OCI-LY1 (cell line): ENCODE measurements around the gene NT5C2.

Source experiments
- H2AFZ ChIP-seq: fragments of 200-600 bp; sonication (generic), shearing (Covaris generic); 2 replicates; pipeline ENCODE4 v1.6.0; 2014; ENCODE audit warnings: antibody characterized with exemption, mild to moderate bottlenecking, low read length
- H3F3A ChIP-seq: fragments of 200-600 bp; sonication (generic), shearing (Covaris generic); 2 replicates; pipeline ENCODE4 v1.6.0; 2014; ENCODE audit warnings: mild to moderate bottlenecking, antibody characterized with exemption, low read length, moderate library complexity; ENCODE audit not compliant: insufficient read depth
- H3K27ac ChIP-seq: fragments of 200-600 bp; sonication (generic); 2 replicates; pipeline ENCODE4 v1.5.1; 2014; ENCODE audit warnings: low read length, mixed run types, mild to moderate bottlenecking, low read depth; ENCODE audit not compliant: poor library complexity, severe bottlenecking
- H3K27me3 ChIP-seq: fragments of 200-600 bp; sonication (generic); 2 replicates; pipeline ENCODE4 v1.6.0; 2014; ENCODE audit warnings: antibody characterized with exemption, mild to moderate bottlenecking, low read length, moderate library complexity; ENCODE audit not compliant: insufficient read depth
- H3K36me3 ChIP-seq: fragments of 200-600 bp; sonication (generic); 2 replicates; pipeline ENCODE4 v1.6.1; 2014; ENCODE audit warnings: mild to moderate bottlenecking, antibody characterized with exemption, low read length, moderate library complexity, mixed read lengths; ENCODE audit not compliant: insufficient read depth
- H3K4me1 ChIP-seq: fragments of 200-600 bp; sonication (generic); 2 replicates; pipeline ENCODE4 v1.5.1; 2014; ENCODE audit warnings: mild to moderate bottlenecking, low read length, moderate library complexity; ENCODE audit not compliant: insufficient read depth, severe bottlenecking
- H3K4me2 ChIP-seq: fragments of 200-600 bp; sonication (generic), shearing (Covaris generic); 2 replicates; pipeline ENCODE4 v1.6.1; 2014; ENCODE audit warnings: low read length
- H3K4me3 ChIP-seq: fragments of 200-600 bp; sonication (generic); 2 replicates; pipeline ENCODE4 v1.5.1; 2014; ENCODE audit warnings: low read length, low read depth, mild to moderate bottlenecking, mixed read lengths; ENCODE audit not compliant: poor library complexity, severe bottlenecking
- H3K79me2 ChIP-seq: fragments of 200-600 bp; shearing (Covaris generic); 2 replicates; pipeline ENCODE4 v1.6.1; 2016; ENCODE audit warnings: mixed run types, low read length, mixed read lengths; ENCODE audit not compliant: insufficient read depth
- H3K9ac ChIP-seq: fragments of 200-600 bp; sonication (generic), shearing (Covaris generic); 2 replicates; pipeline ENCODE4 v1.6.1; 2014; ENCODE audit warnings: mild to moderate bottlenecking, low read length, mixed read lengths
- H3K9me2 ChIP-seq: fragments of 200-600 bp; sonication (generic), shearing (Covaris generic); 2 replicates; pipeline ENCODE4 v1.6.1; 2014; ENCODE audit warnings: low read depth, mild to moderate bottlenecking, low read length, mixed read lengths
- H3K9me3 ChIP-seq: fragments of 200-600 bp; shearing (Covaris generic); 2 replicates; pipeline ENCODE4 v1.6.1; 2014; ENCODE audit warnings: low read length, mixed read lengths
- H4K20me1 ChIP-seq: fragments of 200-600 bp; sonication (generic), shearing (Covaris generic); 2 replicates; pipeline ENCODE4 v1.6.0; 2016; ENCODE audit warnings: mild to moderate bottlenecking, low read length; ENCODE audit not compliant: insufficient read depth
- EZH2 ChIP-seq: fragments of 200-600 bp; sonication (generic), shearing (Covaris generic); IDR thresholded peaks from 2 replicates; pipeline ENCODE4 v1.8.0; 2017; ENCODE audit warnings: borderline replicate concordance, mixed run types, mild to moderate bottlenecking, antibody characterized with exemption, low read length, moderate library complexity, mixed read lengths
- TF ChIP-seq, protein P1 (sequence below): fragments of 200-600 bp; sonication (generic), shearing (Covaris generic); IDR thresholded peaks from 2 replicates; pipeline ENCODE4 v1.5.1; 2017; ENCODE audit warnings: mild to moderate bottlenecking, antibody characterized with exemption, low read length, moderate library complexity, mixed read lengths

The NT5C2 gene

DNA sequence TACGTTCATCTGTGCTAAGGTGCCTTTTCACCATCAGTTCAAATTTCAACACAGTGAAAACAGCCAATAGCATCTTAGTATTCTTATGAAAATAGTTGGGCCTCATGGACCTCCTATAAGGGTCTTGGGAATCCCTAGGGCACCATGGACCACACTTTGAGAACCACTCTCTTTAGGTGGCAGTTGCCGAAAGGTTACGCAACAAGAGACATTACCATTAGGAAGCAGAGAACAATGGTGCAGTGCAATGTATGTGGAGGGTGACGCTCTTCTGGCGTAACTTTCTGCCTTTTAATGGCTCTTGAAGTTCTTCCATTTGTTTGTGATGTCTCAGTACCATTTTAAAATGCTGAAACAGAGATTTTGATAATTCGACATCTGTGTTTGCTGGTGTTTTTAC, 143.8 kb downstream of the NT5C2 start:
- Histone ChIP-seq H3F3A (no peaks in the 10 kb centered on the region), H3K4me1 (no peaks in the 10 kb centered on the region), H2AFZ (no peak overlapping the region), H3K9me2 (no peaks in the 10 kb centered on the region), H3K27me3 (no peaks in the 10 kb centered on the region), H3K27ac (no peak overlapping the region), H3K36me3 (no peaks in the 10 kb centered on the region), H3K79me2 (no peaks in the 10 kb centered on the region), H3K4me2 (no peak overlapping the region), H3K9me3 (no peaks in the 10 kb centered on the region), H3K9ac (no peak overlapping the region), H4K20me1 (no peaks in the 10 kb centered on the region), H3K4me3 (no peak overlapping the region)
- TF ChIP-seq, protein P1, sequence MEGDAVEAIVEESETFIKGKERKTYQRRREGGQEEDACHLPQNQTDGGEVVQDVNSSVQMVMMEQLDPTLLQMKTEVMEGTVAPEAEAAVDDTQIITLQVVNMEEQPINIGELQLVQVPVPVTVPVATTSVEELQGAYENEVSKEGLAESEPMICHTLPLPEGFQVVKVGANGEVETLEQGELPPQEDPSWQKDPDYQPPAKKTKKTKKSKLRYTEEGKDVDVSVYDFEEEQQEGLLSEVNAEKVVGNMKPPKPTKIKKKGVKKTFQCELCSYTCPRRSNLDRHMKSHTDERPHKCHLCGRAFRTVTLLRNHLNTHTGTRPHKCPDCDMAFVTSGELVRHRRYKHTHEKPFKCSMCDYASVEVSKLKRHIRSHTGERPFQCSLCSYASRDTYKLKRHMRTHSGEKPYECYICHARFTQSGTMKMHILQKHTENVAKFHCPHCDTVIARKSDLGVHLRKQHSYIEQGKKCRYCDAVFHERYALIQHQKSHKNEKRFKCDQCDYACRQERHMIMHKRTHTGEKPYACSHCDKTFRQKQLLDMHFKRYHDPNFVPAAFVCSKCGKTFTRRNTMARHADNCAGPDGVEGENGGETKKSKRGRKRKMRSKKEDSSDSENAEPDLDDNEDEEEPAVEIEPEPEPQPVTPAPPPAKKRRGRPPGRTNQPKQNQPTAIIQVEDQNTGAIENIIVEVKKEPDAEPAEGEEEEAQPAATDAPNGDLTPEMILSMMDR = no peak
- no peak for TF ChIP-seq EZH2

DNA sequence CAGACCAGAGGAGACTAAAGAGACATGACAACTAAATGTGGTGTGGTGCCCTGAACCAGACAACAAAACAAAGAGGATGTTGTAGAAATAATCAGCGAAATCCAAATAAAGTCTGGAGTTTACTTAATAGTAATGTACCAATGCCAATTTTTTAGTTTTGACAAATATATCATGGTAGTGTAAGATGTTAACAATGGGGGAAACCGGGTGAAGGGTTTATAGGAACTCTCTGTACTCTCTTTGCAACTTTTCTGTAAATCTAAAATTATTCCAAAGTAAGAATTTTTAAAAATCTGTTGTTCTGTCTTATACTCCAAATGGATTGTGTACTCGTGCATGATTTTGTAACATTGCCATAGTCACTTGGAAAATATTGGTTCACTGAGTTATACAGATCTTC, 145.7 kb downstream of the NT5C2 start:
- no peaks in the 10 kb centered on the region for H3K27me3 ChIP-seq
- no peak overlapping the region for H3K9ac ChIP-seq
- no peak for TF ChIP-seq EZH2
- TF ChIP-seq, protein P1 = no peak
- no peak overlapping the region for H3K27ac ChIP-seq
- H4K20me1 ChIP-seq = no peaks in the 10 kb centered on the region
- no peaks in the 10 kb centered on the region for H3K9me3 ChIP-seq
- H3K36me3 ChIP-seq = no peaks in the 10 kb centered on the region
- no peak overlapping the region for H3K4me2 ChIP-seq
- H3K9me2 ChIP-seq = no peaks in the 10 kb centered on the region
- no peak overlapping the region for H2AFZ ChIP-seq
- no peaks in the 10 kb centered on the region for H3K79me2 ChIP-seq
- no peaks in the 10 kb centered on the region for H3K4me1 ChIP-seq
- no peak overlapping the region for H3K4me3 ChIP-seq
- no peaks in the 10 kb centered on the region for H3F3A ChIP-seq

DNA sequence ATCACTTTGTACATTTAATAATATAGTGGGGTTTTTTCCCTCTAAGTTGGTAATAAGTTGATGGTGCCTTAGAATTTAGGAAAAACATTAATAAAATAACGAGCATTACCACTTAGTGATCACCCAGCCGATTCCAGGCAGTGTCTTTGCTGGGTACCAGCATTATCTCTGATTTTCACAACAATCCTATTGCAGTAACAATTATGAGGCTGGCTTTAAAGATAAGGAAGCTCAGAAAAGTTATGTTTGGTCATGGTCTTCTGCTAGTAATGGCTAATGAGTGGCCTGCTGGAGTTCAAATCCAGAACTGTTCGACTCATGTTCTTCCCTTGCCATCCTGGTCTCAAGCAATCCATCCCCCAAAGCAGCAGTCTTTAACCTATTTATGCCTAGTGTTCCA, 147.1 kb downstream of the NT5C2 start:
- no peaks in the 10 kb centered on the region for H3F3A ChIP-seq
- H2AFZ ChIP-seq = no peak overlapping the region
- no peak overlapping the region for H3K27ac ChIP-seq
- no peaks in the 10 kb centered on the region for H4K20me1 ChIP-seq
- H3K4me1 ChIP-seq = no peaks in the 10 kb centered on the region
- H3K9me2 ChIP-seq = no peaks in the 10 kb centered on the region
- TF ChIP-seq EZH2 = no peak
- TF ChIP-seq, protein P1 = no peak
- no peaks in the 10 kb centered on the region for H3K36me3 ChIP-seq
- no peak overlapping the region for H3K9ac ChIP-seq
- no peak overlapping the region for H3K4me2 ChIP-seq
- no peak overlapping the region for H3K4me3 ChIP-seq
- no peaks in the 10 kb centered on the region for H3K79me2 ChIP-seq
- no peaks in the 10 kb centered on the region for H3K27me3 ChIP-seq
- H3K9me3 ChIP-seq = no peaks in the 10 kb centered on the region
